Naive thymus-derived CD4-positive, alpha-beta T cell (primary cell): ENCODE measurements around the gene SMG9. TPM values are rescaled to one million over a fixed set of nuclear protein-coding genes. Genes with fewer than 3 reads are reported as not detected.

Source experiments
- ATAC-seq: fragments of 150-1000 bp; cut with Tn5 transposase; 2 replicates; pipeline ENCODE4 v1.10.0; 2021; ENCODE audit warnings: mild to moderate bottlenecking, moderate library complexity
- CTCF ChIA-PET: fragments of 350-600 bp; sonication (Branson Sonifier 250); formaldehyde crosslinking; loops from one replicate; lab custom pipeline; 2021; ENCODE audit warnings: antibody characterized with exemption; lab: Charles Lee
- POLR2A ChIA-PET: fragments of 350-600 bp; sonication (Branson Sonifier 250); formaldehyde crosslinking; loops from one replicate; lab custom pipeline; 2021; ENCODE audit warnings: antibody characterized with exemption, inconsistent platforms; lab: Charles Lee
- DNase-seq, 9 donors: peaks; one replicate each; pipeline versions ENCODE4 v3.0.0 to v3.0.0-alpha.2; 2020 to 2022; ENCODE audit warnings: mixed read lengths in 1 of 9
- H3K27ac ChIP-seq: one replicate; pipeline ENCODE4 v1.7.0; 2013; ENCODE audit warnings: mild to moderate bottlenecking, low read depth, low read length, moderate library complexity
- H3K27me3 ChIP-seq, 2 donors: one replicate each; pipeline ENCODE4 v1.7.0; 2013; ENCODE audit warnings: low read length in 2 of 2, mild to moderate bottlenecking in 2 of 2, moderate library complexity in 2 of 2; ENCODE audit not compliant: control insufficient read depth in 2 of 2, insufficient read depth in 2 of 2
- H3K36me3 ChIP-seq, 3 experiments: 1 replicate in 2 of 3; 2 replicates in 1 of 3; pipeline ENCODE4 v1.7.0; 2013; ENCODE audit warnings: low read length in 3 of 3, mild to moderate bottlenecking in 3 of 3, moderate library complexity in 1 of 3; ENCODE audit not compliant: insufficient read depth in 3 of 3, control insufficient read depth in 2 of 3
- H3K4me1 ChIP-seq, 2 donors: one replicate each; pipeline ENCODE4 v1.7.0; 2013; ENCODE audit warnings: low read length in 2 of 2, mild to moderate bottlenecking in 2 of 2, moderate library complexity in 1 of 2; ENCODE audit not compliant: control insufficient read depth in 2 of 2, insufficient read depth in 2 of 2
- H3K4me3 ChIP-seq: 2 replicates; pipeline ENCODE4 v1.7.0; 2013; ENCODE audit warnings: mild to moderate bottlenecking, low read length
- H3K9me3 ChIP-seq, 3 experiments: 1 replicate in 2 of 3; 2 replicates in 1 of 3; pipeline ENCODE4 v1.7.0; 2013; ENCODE audit warnings: low read length in 3 of 3; ENCODE audit not compliant: control insufficient read depth in 2 of 3
- H3K27ac Mint-ChIP-seq, 9 donors: one replicate each; pipeline ENCODE4 v1.8.0; 2020 to 2022; ENCODE audit warnings: mixed read lengths in 9 of 9, mild to moderate bottlenecking in 8 of 9, moderate library complexity in 5 of 9, inconsistent platforms in 2 of 9
- H3K27me3 Mint-ChIP-seq, 5 donors: one replicate each; pipeline ENCODE4 v1.8.0; 2021 to 2022; ENCODE audit warnings: mixed read lengths in 5 of 5, mild to moderate bottlenecking in 1 of 5
- H3K36me3 Mint-ChIP-seq, 5 donors: one replicate each; pipeline ENCODE4 v1.8.0; 2020 to 2022; ENCODE audit warnings: mixed read lengths in 5 of 5, mild to moderate bottlenecking in 3 of 5, inconsistent platforms in 1 of 5
- H3K4me1 Mint-ChIP-seq, 7 donors: one replicate each; pipeline ENCODE4 v1.8.0; 2020 to 2022; ENCODE audit warnings: mixed read lengths in 7 of 7, mild to moderate bottlenecking in 3 of 7, inconsistent platforms in 1 of 7
- H3K4me3 Mint-ChIP-seq, 10 donors: one replicate each; pipeline ENCODE4 v1.8.0; 2020 to 2022; ENCODE audit warnings: mild to moderate bottlenecking in 10 of 10, mixed read lengths in 10 of 10, moderate library complexity in 6 of 10, inconsistent platforms in 2 of 10
- H3K9me3 Mint-ChIP-seq, 11 donors: one replicate each; pipeline ENCODE4 v1.8.0; 2020 to 2022; ENCODE audit warnings: mixed read lengths in 11 of 11, mild to moderate bottlenecking in 4 of 11, inconsistent platforms in 1 of 11, moderate library complexity in 1 of 11
- intact Hi-C, 2 donors: fragments of 100-400 bp; cut with micrococcal nuclease; formaldehyde crosslinking; loops; one replicate each; pipeline ENCODE4 v1.15.1; 2023
- polyA plus RNA-seq, 2 donors: library from polyadenylated mRNA; unstranded; fragments of 300-500 nt; fragmentation: Illumina TruSeq; gene quantifications; one replicate each; pipeline ENCODE4 v1.2.3, GENCODE V29; 2021
- total RNA-seq, 6 experiments: library from RNA in 5 of 6; stranded (reverse) in 5 of 6; gene quantifications; 1 replicate in 5 of 6; 2 replicates in 1 of 6; pipeline ENCODE4 v1.2.3 and lab custom pipeline; 2021 to 2026

The SMG9 gene
- total and polyA plus RNA-seq, 7 experiments from 2014 or later, result 7.9 to 75.9 (median 50.5) TPM

- peaks cover 21 to 30% of the 10 kb centered on the region in 2 donors for H3K4me1 ChIP-seq
- H3K27me3 ChIP-seq, result no peaks in the 10 kb centered on the region
- H3K27ac ChIP-seq, result peak overlapping the region; percentile 72
- peak; percentile 75 for ATAC-seq
- DNase-seq, result peak in 8 of 9 donors; percentile 29 to 68 (median 56)
- peak overlapping the region; percentile 12 for H3K4me3 ChIP-seq
- Mint-ChIP-seq H3K27ac (peak overlapping the region; percentile 87 to 98 (median 95)), H3K36me3 (peaks cover 0 to 4% (median 0%) of the 10 kb centered on the region in 5 donors), H3K4me3 (peak overlapping the region; percentile 43 to 85 (median 70)), H3K9me3 (no peaks in the 10 kb centered on the region), H3K27me3 (peaks cover 0 to 6% (median 6%) of the 10 kb centered on the region in 5 donors), H3K4me1 (peaks cover 27 to 49% (median 40%) of the 10 kb centered on the region in 7 donors)
- H3K36me3 ChIP-seq, result no peaks in the 10 kb centered on the region
- no peaks in the 10 kb centered on the region for H3K9me3 ChIP-seq
- ChIA-PET CTCF (interaction anchor here (0.8 to 2.5 kb wide), 4 partner anchors 39 to 190 kb away, joined by 3 to 34 read pairs (median 3); no protein-coding TSS in a partner anchor), POLR2A (interaction anchor here (0.6 to 2.3 kb wide), 5 partner anchors 19 to 43 kb away, joined by 3 to 16 read pairs (median 5); no protein-coding TSS in a partner anchor)
- intact Hi-C loops, result loop anchor here (1.0 to 10.0 kb wide), 11 partner anchors 19 to 967 kb away; partner anchors contain the start of genes ETHE1 (in 1 of the 2), IRGQ (in 1 of the 2), PLAUR (in 1 of the 2) and SMG9 (in 1 of the 2)
Observed at GRCh38 chr19:43784981-43785808, 30.4 kb upstream of the SMG9 start.

GRCh38 chr19:43784241-43784980, 29.6 kb upstream of the SMG9 start:
- H3K4me1 Mint-ChIP-seq, result peaks cover 32 to 57% (median 47%) of the 10 kb centered on the region in 7 donors

GRCh38 chr19:43783636-43784035, 28.9 kb upstream of the SMG9 start:
- CTCF ChIA-PET, result interaction anchor here (1.0 to 2.5 kb wide), 2 partner anchors 38 to 42 kb away, joined by 4 to 34 read pairs; no protein-coding TSS in a partner anchor

More at GRCh38 chr19:43784241-43784980, 29.6 kb upstream of the SMG9 start:
- Histone ChIP-seq H3K27me3 (no peaks in the 10 kb centered on the region), H3K9me3 (no peaks in the 10 kb centered on the region), H3K27ac (peak overlapping the region; percentile 72), H3K36me3 (no peaks in the 10 kb centered on the region), H3K4me3 (peak overlapping the region; percentile 12), H3K4me1 (peaks cover 21 to 30% of the 10 kb centered on the region in 2 donors)
- ATAC-seq, result peak; percentile 50
- peak overlapping the region; percentile 59 to 86 (median 75) for H3K4me3 Mint-ChIP-seq
- H3K9me3 Mint-ChIP-seq, result no peaks in the 10 kb centered on the region
- intact Hi-C loops, result loop anchor here (1.0 to 10.0 kb wide), 8 partner anchors 24 to 968 kb away; partner anchors contain the start of genes ETHE1 (in 1 of the 2), IRGQ (in 1 of the 2), SMG9 (in 1 of the 2) and ZNF576 (in 1 of the 2)
- peaks cover 0 to 6% (median 6%) of the 10 kb centered on the region in 5 donors for H3K27me3 Mint-ChIP-seq
- peak; percentile 30 to 71 (median 47) for DNase-seq
- CTCF ChIA-PET, result interaction anchor here (0.8 to 2.5 kb wide), 4 partner anchors 39 to 189 kb away, joined by 3 to 34 read pairs (median 3); no protein-coding TSS in a partner anchor
- peaks cover 0 to 4% (median 0%) of the 10 kb centered on the region in 5 donors for H3K36me3 Mint-ChIP-seq
- POLR2A ChIA-PET, result interaction anchor here (0.6 to 2.3 kb wide), 5 partner anchors 19 to 39 kb away, joined by 3 to 16 read pairs (median 4); no protein-coding TSS in a partner anchor
- peak overlapping the region; percentile 91 to 98 (median 95) for H3K27ac Mint-ChIP-seq

GRCh38 chr19:43782689-43783231, 28.0 kb upstream of the SMG9 start:
- peak overlapping the region; percentile 32 for H3K27ac ChIP-seq
- intact Hi-C loops, result loop anchor here (5.0 to 10.0 kb wide), 3 partner anchors 258 to 970 kb away; partner anchors contain the start of gene ETHE1 (in 1 of the 2)
- ChIA-PET POLR2A (no interaction called here), CTCF (interaction anchor here (1.0 kb wide), 1 partner anchor 41 kb away, joined by 4 read pairs; no protein-coding TSS in a partner anchor)
- Mint-ChIP-seq H3K27me3 (no peaks in the 10 kb centered on the region), H3K36me3 (peaks cover 0 to 4% (median 0%) of the 10 kb centered on the region in 5 donors), H3K9me3 (no peaks in the 10 kb centered on the region), H3K4me1 (peaks cover 44 to 73% (median 63%) of the 10 kb centered on the region in 7 donors), H3K4me3 (peak overlapping the region in 6 of 10 donors; percentile 4 to 77 (median 48)), H3K27ac (peak overlapping the region; percentile 10 to 95 (median 89))
- no peak overlapping the region for H3K4me3 ChIP-seq
- no peaks in the 10 kb centered on the region for H3K9me3 ChIP-seq
- peaks cover 31 to 44% of the 10 kb centered on the region in 2 donors for H3K4me1 ChIP-seq
- H3K27me3 ChIP-seq, result no peaks in the 10 kb centered on the region
- ATAC-seq (no peak), DNase-seq (no peak)
- no peaks in the 10 kb centered on the region for H3K36me3 ChIP-seq

More at GRCh38 chr19:43783636-43784035, 28.9 kb upstream of the SMG9 start:
- Mint-ChIP-seq H3K27ac (peak overlapping the region; percentile 91 to 98 (median 95)), H3K36me3 (peaks cover 0 to 4% (median 0%) of the 10 kb centered on the region in 5 donors), H3K9me3 (no peaks in the 10 kb centered on the region), H3K27me3 (peaks cover 0 to 1% (median under 1%) of the 10 kb centered on the region in 5 donors), H3K4me1 (peaks cover 35 to 64% (median 54%) of the 10 kb centered on the region in 7 donors), H3K4me3 (peak overlapping the region; percentile 9 to 86 (median 75))
- no peaks in the 10 kb centered on the region for H3K27me3 ChIP-seq
- H3K4me1 ChIP-seq, result peaks cover 27 to 36% of the 10 kb centered on the region in 2 donors
- no peaks in the 10 kb centered on the region for H3K36me3 ChIP-seq
- POLR2A ChIA-PET, result interaction anchor here (2.3 kb wide), 1 partner anchor 18 kb away, joined by 16 read pairs; no protein-coding TSS in a partner anchor
- intact Hi-C loops, result loop anchor here (1.0 to 10.0 kb wide), 8 partner anchors 25 to 969 kb away; partner anchors contain the start of genes ETHE1 (in 1 of the 2), IRGQ (in 1 of the 2), SMG9 (in 1 of the 2) and ZNF576 (in 1 of the 2)
- ATAC-seq, result no peak
- H3K9me3 ChIP-seq, result no peaks in the 10 kb centered on the region
- H3K27ac ChIP-seq, result peak overlapping the region; percentile 72
- no peak for DNase-seq
- peak overlapping the region; percentile 10 for H3K4me3 ChIP-seq

GRCh38 chr19:43782311-43782660, 27.5 kb upstream of the SMG9 start:
- H3K4me1 Mint-ChIP-seq, result peaks cover 49 to 78% (median 66%) of the 10 kb centered on the region in 7 donors
- no peak for ATAC-seq
- CTCF ChIA-PET, result no interaction called here

More at GRCh38 chr19:43782311-43782660, 27.5 kb upstream of the SMG9 start:
- Mint-ChIP-seq H3K4me3 (peak overlapping the region in 8 of 10 donors; percentile 8 to 77 (median 50)), H3K9me3 (no peaks in the 10 kb centered on the region), H3K27me3 (no peaks in the 10 kb centered on the region), H3K27ac (peak overlapping the region; percentile 10 to 95 (median 89)), H3K36me3 (peaks cover 0 to 4% (median 0%) of the 10 kb centered on the region in 5 donors)
- POLR2A ChIA-PET, result interaction anchor here (0.9 kb wide), 1 partner anchor 26 kb away, joined by 3 read pairs; no protein-coding TSS in a partner anchor
- Histone ChIP-seq H3K36me3 (no peaks in the 10 kb centered on the region), H3K27ac (peak overlapping the region; percentile 32), H3K4me1 (peaks cover 35 to 49% of the 10 kb centered on the region in 2 donors), H3K4me3 (no peak overlapping the region), H3K9me3 (no peaks in the 10 kb centered on the region), H3K27me3 (no peaks in the 10 kb centered on the region)
- intact Hi-C loops, result loop anchor here (5.0 to 10.0 kb wide), 3 partner anchors 257 to 970 kb away; partner anchors contain the start of gene ETHE1 (in 1 of the 2)
- DNase-seq, result no peak
